Skin of body (tissue), 2 donors: ENCODE data around the gene APBB3. TPM values are rescaled to one million over a fixed set of nuclear protein-coding genes. Genes with fewer than 3 reads are reported as not detected.
"Not testable (repeated sequence)": the region's sequence is repeated elsewhere in the genome, so short reads cannot be mapped to it uniquely, and the experiment has no call there.

Experiments
- DNase-seq: peaks from one replicate; lab custom pipeline; 2025; lab: John Stamatoyannopoulos, UW
- total RNA-seq: library from RNA; depleted of rRNA; stranded (reverse); fragments of >200 nt; gene quantifications from one replicate; pipeline ENCODE4 v1.2.3, GENCODE V29; 2014

Gene APBB3
- 14.8 TPM for total RNA-seq

GRCh38 chr5:140564196-140565023, at the start of gene APBB3, which contains the start of gene SLC35A4:
Gene APBB3 (minus strand): TSS chr5:140564598. CDS start chr5:140564245, 353 bp downstream.
Gene SLC35A4 (plus strand): TSS chr5:140564828. CDS start chr5:140567170, 2,342 bp downstream.
- DNase-seq = peak; percentile 99

GRCh38 chr5:140611020-140611521, 46.7 kb upstream of the APBB3 start:
- DNase-seq = no peak

GRCh38 chr5:140609126-140609525, 44.7 kb upstream of the APBB3 start:
- DNase-seq = no peak

GRCh38 chr5:140608722-140609121, 44.3 kb upstream of the APBB3 start:
- no peak for DNase-seq

- DNase-seq = no peak
These were observed 42.6 kb upstream of the APBB3 start for GRCh38 chr5:140607031-140607430.

- no peak for DNase-seq
These were observed 41.5 kb upstream of the APBB3 start for GRCh38 chr5:140605879-140606278.

GRCh38 chr5:140603734-140604133, 39.3 kb upstream of the APBB3 start:
- no peak for DNase-seq

GRCh38 chr5:140603446-140603698, 39.0 kb upstream of the APBB3 start:
- not testable (repeated sequence) for DNase-seq

- DNase-seq = no peak
These were observed 37.7 kb upstream of the APBB3 start for GRCh38 chr5:140602147-140602546.

- no peak for DNase-seq
These were observed 35.7 kb upstream of the APBB3 start for GRCh38 chr5:140600096-140600495.

- no peak for DNase-seq
These were observed 34.4 kb upstream of the APBB3 start for GRCh38 chr5:140598836-140599235.

GRCh38 chr5:140596321-140596741, 31.9 kb upstream of the APBB3 start:
- DNase-seq = no peak

GRCh38 chr5:140595538-140596300, 31.3 kb upstream of the APBB3 start:
- DNase-seq = no peak

- no peak for DNase-seq
These were observed 29.8 kb upstream of the APBB3 start for GRCh38 chr5:140594169-140594568.

GRCh38 chr5:140593070-140593469, 28.7 kb upstream of the APBB3 start:
- not testable (repeated sequence) for DNase-seq

GRCh38 chr5:140591747-140592372, 27.5 kb upstream of the APBB3 start:
- DNase-seq = no peak

GRCh38 chr5:140590861-140591260, 26.5 kb upstream of the APBB3 start:
- DNase-seq = no peak

- DNase-seq = peak; percentile 27
These were observed 24.1 kb upstream of the APBB3 start for GRCh38 chr5:140588311-140589070.

GRCh38 chr5:140587495-140587894, 23.1 kb upstream of the APBB3 start:
- no peak for DNase-seq

- DNase-seq = not testable (repeated sequence)
These were observed 14.9 kb upstream of the APBB3 start for GRCh38 chr5:140579188-140579747.

- DNase-seq = no peak
These were observed 12.4 kb upstream of the APBB3 start for GRCh38 chr5:140576776-140577201.
